ENCODE data around the gene KBTBD8. TPM values are rescaled to one million over a fixed set of nuclear protein-coding genes. Genes with fewer than 3 reads are reported as not detected.

The KBTBD8 gene
- total RNA-seq, 4 donors from 2014 or later: 1.1 to 8.0 (median 1.6) TPM

DNA sequence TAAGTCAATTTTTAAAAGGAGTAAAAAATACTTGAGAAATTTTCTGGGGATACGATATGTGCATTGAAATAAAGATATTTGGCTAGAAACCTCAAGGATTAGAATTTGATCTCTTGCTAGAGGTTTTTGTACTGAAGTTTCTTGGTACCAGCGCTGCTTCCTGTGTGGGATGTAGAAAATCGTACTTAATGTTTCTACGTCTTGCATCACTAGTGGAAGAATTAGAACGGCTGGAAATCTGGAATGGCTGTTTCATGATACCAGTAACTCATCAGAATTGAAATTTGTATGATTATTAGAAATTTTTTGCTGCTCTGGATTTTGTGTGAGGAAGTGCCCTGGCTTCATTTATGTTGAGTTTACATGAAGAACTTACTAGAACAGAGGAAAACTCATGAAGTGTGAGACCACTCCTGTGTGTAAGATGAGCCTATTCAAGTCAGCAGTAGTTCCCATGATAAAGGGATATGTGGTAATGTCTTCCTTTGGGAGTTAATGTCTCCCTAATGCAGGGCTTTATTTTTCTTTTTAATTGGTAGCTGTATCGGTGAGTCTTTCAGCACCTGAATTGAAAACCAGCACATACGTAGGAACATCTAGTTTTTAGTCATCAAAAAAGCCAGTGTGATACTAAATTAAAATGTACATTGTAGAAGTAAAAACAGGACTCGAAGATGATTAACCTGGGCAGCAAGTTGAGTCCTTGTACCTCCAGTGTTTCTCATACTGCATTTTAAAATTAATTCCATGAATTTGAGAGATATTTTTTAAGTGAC lies 3.2 kb downstream of the KBTBD8 start:
- intact Hi-C loops (cut with DNase I; ENCODE audit: low total_unique reads) (no loop called here), in situ Hi-C loops (cut with MboI; ENCODE audit: low sequenced_read_pairs in 4 of 4) (no loop called here)
- Histone ChIP-seq H3K9me3 (no peaks in the 10 kb centered on the region), H3K27me3 (no peaks in the 10 kb centered on the region), H3K4me1 (peaks cover 14 to 19% of the 10 kb centered on the region in 2 donors), H3K27ac (peak overlapping the region in 1 of 4 donors; percentile 7), H3K36me3 (peaks cover 0 to 9% of the 10 kb centered on the region in 2 donors), H3K4me3 (no peak overlapping the region)
- no peak for ATAC-seq
- no peak for DNase-seq
- TF ChIP-seq, protein P1, sequence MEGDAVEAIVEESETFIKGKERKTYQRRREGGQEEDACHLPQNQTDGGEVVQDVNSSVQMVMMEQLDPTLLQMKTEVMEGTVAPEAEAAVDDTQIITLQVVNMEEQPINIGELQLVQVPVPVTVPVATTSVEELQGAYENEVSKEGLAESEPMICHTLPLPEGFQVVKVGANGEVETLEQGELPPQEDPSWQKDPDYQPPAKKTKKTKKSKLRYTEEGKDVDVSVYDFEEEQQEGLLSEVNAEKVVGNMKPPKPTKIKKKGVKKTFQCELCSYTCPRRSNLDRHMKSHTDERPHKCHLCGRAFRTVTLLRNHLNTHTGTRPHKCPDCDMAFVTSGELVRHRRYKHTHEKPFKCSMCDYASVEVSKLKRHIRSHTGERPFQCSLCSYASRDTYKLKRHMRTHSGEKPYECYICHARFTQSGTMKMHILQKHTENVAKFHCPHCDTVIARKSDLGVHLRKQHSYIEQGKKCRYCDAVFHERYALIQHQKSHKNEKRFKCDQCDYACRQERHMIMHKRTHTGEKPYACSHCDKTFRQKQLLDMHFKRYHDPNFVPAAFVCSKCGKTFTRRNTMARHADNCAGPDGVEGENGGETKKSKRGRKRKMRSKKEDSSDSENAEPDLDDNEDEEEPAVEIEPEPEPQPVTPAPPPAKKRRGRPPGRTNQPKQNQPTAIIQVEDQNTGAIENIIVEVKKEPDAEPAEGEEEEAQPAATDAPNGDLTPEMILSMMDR (IDR thresholded peaks at IDR 0.05 in 4 of 5, conservative IDR thresholded peaks at IDR 0.05 in 1 of 5): no peak
- no peak for TF ChIP-seq POLR2A (IDR thresholded peaks at IDR 0.05)

DNA sequence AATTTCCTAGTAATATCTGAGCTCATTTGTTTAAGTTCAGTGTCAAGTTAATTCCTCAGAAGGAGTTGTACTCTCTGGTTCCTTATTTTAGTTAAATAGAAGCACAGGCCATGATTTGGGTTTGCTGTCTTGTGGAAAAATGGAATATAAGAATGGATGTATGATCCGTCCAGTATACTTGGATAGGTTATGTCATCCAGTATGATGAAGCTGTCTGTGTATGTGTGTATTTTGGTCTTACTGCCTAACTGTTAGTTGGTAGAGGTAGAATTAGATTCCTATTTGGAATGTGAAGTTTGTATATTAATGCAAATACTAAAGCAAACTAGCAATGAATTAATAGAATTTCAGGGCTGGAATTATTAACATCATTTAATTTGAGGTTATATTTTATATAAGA lies 7.9 kb downstream of the KBTBD8 start:
- Histone ChIP-seq H3K27me3 (no peaks in the 10 kb centered on the region), H3K4me1 (no peaks in the 10 kb centered on the region), H3K27ac (no peak overlapping the region), H3K4me3 (no peak overlapping the region), H3K36me3 (peaks cover 0 to 20% of the 10 kb centered on the region in 2 donors), H3K9me3 (no peaks in the 10 kb centered on the region)
- no peak for DNase-seq
- intact Hi-C loops (cut with DNase I; ENCODE audit: low total_unique reads) (no loop called here), in situ Hi-C loops (cut with MboI; ENCODE audit: low sequenced_read_pairs in 4 of 4) (no loop called here)
- TF ChIP-seq POLR2A (IDR thresholded peaks at IDR 0.05): no peak
- TF ChIP-seq, protein P1 (IDR thresholded peaks at IDR 0.05 in 4 of 5, conservative IDR thresholded peaks at IDR 0.05 in 1 of 5): no peak
- no peak for ATAC-seq

DNA sequence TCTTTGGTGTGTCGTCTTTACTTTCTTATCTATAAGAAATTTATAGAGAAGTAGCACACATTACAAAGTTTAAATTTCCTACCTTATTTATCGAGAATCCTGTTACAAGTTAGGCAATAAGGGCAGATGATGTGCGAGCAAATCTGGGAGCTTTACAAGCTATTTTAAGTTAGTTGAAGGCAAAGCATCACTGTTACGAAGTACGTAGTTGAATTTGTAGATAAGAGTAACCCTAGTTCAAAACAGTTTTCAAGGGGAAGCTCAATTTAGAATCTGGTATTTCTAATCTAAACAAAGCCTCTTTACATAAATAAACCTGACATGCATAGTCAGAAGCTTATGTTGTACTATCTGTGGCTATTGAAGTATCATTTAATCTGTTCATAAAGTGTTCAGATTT lies 8.4 kb downstream of the KBTBD8 start:
- H3K27ac ChIP-seq: no peak overlapping the region
- intact Hi-C loops (cut with DNase I; ENCODE audit: low total_unique reads): no loop called here
- H3K9me3 ChIP-seq: no peaks in the 10 kb centered on the region
- no peaks in the 10 kb centered on the region for H3K27me3 ChIP-seq
- ATAC-seq (no peak), DNase-seq (no peak)
- in situ Hi-C loops (cut with MboI; ENCODE audit: low sequenced_read_pairs in 4 of 4): no loop called here
- H3K4me1 ChIP-seq: no peaks in the 10 kb centered on the region
- H3K36me3 ChIP-seq: peaks cover 0 to 20% of the 10 kb centered on the region in 2 donors
- TF ChIP-seq, protein P1 (IDR thresholded peaks at IDR 0.05 in 4 of 5, conservative IDR thresholded peaks at IDR 0.05 in 1 of 5): no peak
- TF ChIP-seq POLR2A (IDR thresholded peaks at IDR 0.05): no peak
- H3K4me3 ChIP-seq: no peak overlapping the region

DNA sequence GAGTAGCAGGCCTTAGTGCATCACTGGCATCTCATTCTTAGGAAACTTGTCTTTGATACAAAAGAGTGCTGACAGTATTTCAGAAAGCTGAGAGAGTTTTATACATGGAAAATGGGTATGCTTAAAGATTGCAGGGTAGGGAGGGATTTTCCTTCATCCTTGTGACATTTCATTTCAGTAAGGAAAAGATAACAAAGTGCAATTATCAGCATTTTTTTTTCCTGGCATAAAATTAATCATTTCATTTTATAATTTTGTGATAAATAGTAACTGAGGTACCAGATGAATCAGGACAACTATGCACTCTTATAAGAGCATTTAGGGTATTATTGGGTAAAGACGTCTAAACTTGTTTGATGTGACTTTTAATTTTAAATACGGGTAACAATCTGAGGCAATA lies 10.3 kb downstream of the KBTBD8 start:
- Histone ChIP-seq H3K4me1 (no peaks in the 10 kb centered on the region), H3K4me3 (no peak overlapping the region), H3K27ac (no peak overlapping the region), H3K36me3 (peaks cover 0 to 18% of the 10 kb centered on the region in 2 donors), H3K9me3 (no peaks in the 10 kb centered on the region), H3K27me3 (no peaks in the 10 kb centered on the region)
- ATAC-seq: no peak
- DNase-seq: no peak
- intact Hi-C loops (cut with DNase I; ENCODE audit: low total_unique reads) (no loop called here), in situ Hi-C loops (cut with MboI; ENCODE audit: low sequenced_read_pairs in 4 of 4) (no loop called here)
- TF ChIP-seq POLR2A (IDR thresholded peaks at IDR 0.05): no peak
- TF ChIP-seq, protein P1 (IDR thresholded peaks at IDR 0.05 in 4 of 5, conservative IDR thresholded peaks at IDR 0.05 in 1 of 5): no peak
